ENCODE measurements around the gene SORCS1.

Gene SORCS1

GRCh38 chr10:106595281-106595680, 569.2 kb downstream of the SORCS1 start:
- Histone ChIP-seq H3K36me3 (ENCODE audit: control insufficient read depth, insufficient read depth, low read length) (no peaks in the 10 kb centered on the region), H3K4me3 (ENCODE audit: low read length) (no peak overlapping the region), H3K9ac (ENCODE audit: low read length) (no peak overlapping the region), H3K4me1 (ENCODE audit: control insufficient read depth, insufficient read depth, low read length) (no peaks in the 10 kb centered on the region), H3K27me3 (ENCODE audit: control insufficient read depth, insufficient read depth, low read length) (no peaks in the 10 kb centered on the region), H3K9me3 (ENCODE audit: control insufficient read depth, low read length) (no peaks in the 10 kb centered on the region)

GRCh38 chr10:106593876-106594275, 570.6 kb downstream of the SORCS1 start:
- H3K4me3 ChIP-seq (ENCODE audit: low read length), result no peak overlapping the region
- no peaks in the 10 kb centered on the region for H3K27me3 ChIP-seq (ENCODE audit: control insufficient read depth, insufficient read depth, low read length)
- H3K9ac ChIP-seq (ENCODE audit: low read length), result no peak overlapping the region
- no peaks in the 10 kb centered on the region for H3K9me3 ChIP-seq (ENCODE audit: control insufficient read depth, low read length)
- H3K36me3 ChIP-seq (ENCODE audit: control insufficient read depth, insufficient read depth, low read length), result no peaks in the 10 kb centered on the region
- H3K4me1 ChIP-seq (ENCODE audit: control insufficient read depth, insufficient read depth, low read length), result no peaks in the 10 kb centered on the region

GRCh38 chr10:106592396-106592795, 572.1 kb downstream of the SORCS1 start:
- Histone ChIP-seq H3K27me3 (ENCODE audit: control insufficient read depth, insufficient read depth, low read length) (no peaks in the 10 kb centered on the region), H3K36me3 (ENCODE audit: control insufficient read depth, insufficient read depth, low read length) (no peaks in the 10 kb centered on the region), H3K9ac (ENCODE audit: low read length) (no peak overlapping the region), H3K9me3 (ENCODE audit: control insufficient read depth, low read length) (no peaks in the 10 kb centered on the region), H3K4me1 (ENCODE audit: control insufficient read depth, insufficient read depth, low read length) (no peaks in the 10 kb centered on the region), H3K4me3 (ENCODE audit: low read length) (no peak overlapping the region)

- H3K9ac ChIP-seq (ENCODE audit: low read length), result no peak overlapping the region
- H3K36me3 ChIP-seq (ENCODE audit: control insufficient read depth, insufficient read depth, low read length), result no peaks in the 10 kb centered on the region
- no peak overlapping the region for H3K4me3 ChIP-seq (ENCODE audit: low read length)
- H3K27me3 ChIP-seq (ENCODE audit: control insufficient read depth, insufficient read depth, low read length), result no peaks in the 10 kb centered on the region
- H3K9me3 ChIP-seq (ENCODE audit: control insufficient read depth, low read length), result no peaks in the 10 kb centered on the region
- H3K4me1 ChIP-seq (ENCODE audit: control insufficient read depth, insufficient read depth, low read length), result no peaks in the 10 kb centered on the region
These were observed 582.2 kb downstream of the SORCS1 start for GRCh38 chr10:106582291-106582690.

- Histone ChIP-seq H3K4me1 (ENCODE audit: control insufficient read depth, insufficient read depth, low read length) (no peaks in the 10 kb centered on the region), H3K36me3 (ENCODE audit: control insufficient read depth, insufficient read depth, low read length) (no peaks in the 10 kb centered on the region), H3K9ac (ENCODE audit: low read length) (no peak overlapping the region), H3K9me3 (ENCODE audit: control insufficient read depth, low read length) (no peaks in the 10 kb centered on the region), H3K27me3 (ENCODE audit: control insufficient read depth, insufficient read depth, low read length) (no peaks in the 10 kb centered on the region), H3K4me3 (ENCODE audit: low read length) (no peak overlapping the region)
These were observed 586.8 kb downstream of the SORCS1 start for GRCh38 chr10:106577756-106578155.

GRCh38 chr10:106577266-106577665, 587.2 kb downstream of the SORCS1 start:
- Histone ChIP-seq H3K9ac (ENCODE audit: low read length) (no peak overlapping the region), H3K36me3 (ENCODE audit: control insufficient read depth, insufficient read depth, low read length) (no peaks in the 10 kb centered on the region), H3K27me3 (ENCODE audit: control insufficient read depth, insufficient read depth, low read length) (no peaks in the 10 kb centered on the region), H3K9me3 (ENCODE audit: control insufficient read depth, low read length) (no peaks in the 10 kb centered on the region), H3K4me3 (ENCODE audit: low read length) (no peak overlapping the region), H3K4me1 (ENCODE audit: control insufficient read depth, insufficient read depth, low read length) (no peaks in the 10 kb centered on the region)

GRCh38 chr10:106576534-106576933, 588.0 kb downstream of the SORCS1 start:
- Histone ChIP-seq H3K4me1 (ENCODE audit: control insufficient read depth, insufficient read depth, low read length) (no peaks in the 10 kb centered on the region), H3K4me3 (ENCODE audit: low read length) (no peak overlapping the region), H3K36me3 (ENCODE audit: control insufficient read depth, insufficient read depth, low read length) (no peaks in the 10 kb centered on the region), H3K9ac (ENCODE audit: low read length) (no peak overlapping the region), H3K27me3 (ENCODE audit: control insufficient read depth, insufficient read depth, low read length) (no peaks in the 10 kb centered on the region), H3K9me3 (ENCODE audit: control insufficient read depth, low read length) (no peaks in the 10 kb centered on the region)

GRCh38 chr10:106573106-106573505, 591.4 kb downstream of the SORCS1 start:
- Histone ChIP-seq H3K4me1 (ENCODE audit: control insufficient read depth, insufficient read depth, low read length) (no peaks in the 10 kb centered on the region), H3K27me3 (ENCODE audit: control insufficient read depth, insufficient read depth, low read length) (no peaks in the 10 kb centered on the region), H3K36me3 (ENCODE audit: control insufficient read depth, insufficient read depth, low read length) (no peaks in the 10 kb centered on the region), H3K9me3 (ENCODE audit: control insufficient read depth, low read length) (no peaks in the 10 kb centered on the region), H3K4me3 (ENCODE audit: low read length) (no peak overlapping the region), H3K9ac (ENCODE audit: low read length) (no peak overlapping the region)

GRCh38 chr10:106571192-106571946, 593.1 kb downstream of the SORCS1 start:
- no peaks in the 10 kb centered on the region for H3K36me3 ChIP-seq (ENCODE audit: control insufficient read depth, insufficient read depth, low read length)
- no peak overlapping the region for H3K4me3 ChIP-seq (ENCODE audit: low read length)
- H3K27me3 ChIP-seq (ENCODE audit: control insufficient read depth, insufficient read depth, low read length), result no peaks in the 10 kb centered on the region
- no peaks in the 10 kb centered on the region for H3K9me3 ChIP-seq (ENCODE audit: control insufficient read depth, low read length)
- no peak overlapping the region for H3K9ac ChIP-seq (ENCODE audit: low read length)
- H3K4me1 ChIP-seq (ENCODE audit: control insufficient read depth, insufficient read depth, low read length), result no peaks in the 10 kb centered on the region

GRCh38 chr10:106570268-106570667, 594.2 kb downstream of the SORCS1 start:
- H3K4me3 ChIP-seq (ENCODE audit: low read length), result no peak overlapping the region
- no peaks in the 10 kb centered on the region for H3K9me3 ChIP-seq (ENCODE audit: control insufficient read depth, low read length)
- H3K27me3 ChIP-seq (ENCODE audit: control insufficient read depth, insufficient read depth, low read length), result no peaks in the 10 kb centered on the region
- H3K4me1 ChIP-seq (ENCODE audit: control insufficient read depth, insufficient read depth, low read length), result no peaks in the 10 kb centered on the region
- no peak overlapping the region for H3K9ac ChIP-seq (ENCODE audit: low read length)
- H3K36me3 ChIP-seq (ENCODE audit: control insufficient read depth, insufficient read depth, low read length), result no peaks in the 10 kb centered on the region

- H3K36me3 ChIP-seq (ENCODE audit: control insufficient read depth, insufficient read depth, low read length), result no peaks in the 10 kb centered on the region
These were observed 596.9 kb downstream of the SORCS1 start for GRCh38 chr10:106567629-106568028.

GRCh38 chr10:106566873-106567272, 597.6 kb downstream of the SORCS1 start:
- Histone ChIP-seq H3K4me1 (ENCODE audit: control insufficient read depth, insufficient read depth, low read length) (no peaks in the 10 kb centered on the region), H3K27me3 (ENCODE audit: control insufficient read depth, insufficient read depth, low read length) (no peaks in the 10 kb centered on the region), H3K4me3 (ENCODE audit: low read length) (no peak overlapping the region), H3K9me3 (ENCODE audit: control insufficient read depth, low read length) (no peaks in the 10 kb centered on the region), H3K36me3 (ENCODE audit: control insufficient read depth, insufficient read depth, low read length) (no peaks in the 10 kb centered on the region), H3K9ac (ENCODE audit: low read length) (no peak overlapping the region)

More at GRCh38 chr10:106567629-106568028, 596.9 kb downstream of the SORCS1 start:
- Histone ChIP-seq H3K27me3 (ENCODE audit: control insufficient read depth, insufficient read depth, low read length) (no peaks in the 10 kb centered on the region), H3K9ac (ENCODE audit: low read length) (no peak overlapping the region), H3K9me3 (ENCODE audit: control insufficient read depth, low read length) (no peaks in the 10 kb centered on the region), H3K4me1 (ENCODE audit: control insufficient read depth, insufficient read depth, low read length) (no peaks in the 10 kb centered on the region), H3K4me3 (ENCODE audit: low read length) (no peak overlapping the region)

- Histone ChIP-seq H3K4me3 (ENCODE audit: low read length) (no peak overlapping the region), H3K36me3 (ENCODE audit: control insufficient read depth, insufficient read depth, low read length) (no peaks in the 10 kb centered on the region), H3K9me3 (ENCODE audit: control insufficient read depth, low read length) (no peaks in the 10 kb centered on the region), H3K9ac (ENCODE audit: low read length) (no peak overlapping the region), H3K4me1 (ENCODE audit: control insufficient read depth, insufficient read depth, low read length) (no peaks in the 10 kb centered on the region), H3K27me3 (ENCODE audit: control insufficient read depth, insufficient read depth, low read length) (no peaks in the 10 kb centered on the region)
These were observed 599.0 kb downstream of the SORCS1 start for GRCh38 chr10:106565546-106565945.

Measured in mucosa of stomach (tissue), 1 donor.